Esophagus squamous epithelium (tissue), 4 donors: ENCODE results near the gene TPPP2.

Source experiments
- POLR2A ChIP-seq, 4 donors: fragments of 450-650 bp; IDR thresholded peaks; one replicate each; pipeline ENCODE4 v1.6.1; 2017; ENCODE audit warnings: antibody characterized with exemption in 4 of 4, mild to moderate bottlenecking in 4 of 4, moderate library complexity in 3 of 4
- TF ChIP-seq, protein P1 (sequence below), 6 experiments: fragments of 450-650 bp in 4 of 6; fragments of 200-600 bp in 2 of 6; sonication (generic) in 2 of 6; IDR thresholded peaks; one replicate each; pipeline ENCODE4 v1.5.1; 2016 to 2019; ENCODE audit warnings: antibody characterized with exemption in 6 of 6, mild to moderate bottlenecking in 4 of 6, moderate library complexity in 4 of 6

- no peak for TF ChIP-seq POLR2A (IDR thresholded peaks at IDR 0.05)
- TF ChIP-seq, protein P1, sequence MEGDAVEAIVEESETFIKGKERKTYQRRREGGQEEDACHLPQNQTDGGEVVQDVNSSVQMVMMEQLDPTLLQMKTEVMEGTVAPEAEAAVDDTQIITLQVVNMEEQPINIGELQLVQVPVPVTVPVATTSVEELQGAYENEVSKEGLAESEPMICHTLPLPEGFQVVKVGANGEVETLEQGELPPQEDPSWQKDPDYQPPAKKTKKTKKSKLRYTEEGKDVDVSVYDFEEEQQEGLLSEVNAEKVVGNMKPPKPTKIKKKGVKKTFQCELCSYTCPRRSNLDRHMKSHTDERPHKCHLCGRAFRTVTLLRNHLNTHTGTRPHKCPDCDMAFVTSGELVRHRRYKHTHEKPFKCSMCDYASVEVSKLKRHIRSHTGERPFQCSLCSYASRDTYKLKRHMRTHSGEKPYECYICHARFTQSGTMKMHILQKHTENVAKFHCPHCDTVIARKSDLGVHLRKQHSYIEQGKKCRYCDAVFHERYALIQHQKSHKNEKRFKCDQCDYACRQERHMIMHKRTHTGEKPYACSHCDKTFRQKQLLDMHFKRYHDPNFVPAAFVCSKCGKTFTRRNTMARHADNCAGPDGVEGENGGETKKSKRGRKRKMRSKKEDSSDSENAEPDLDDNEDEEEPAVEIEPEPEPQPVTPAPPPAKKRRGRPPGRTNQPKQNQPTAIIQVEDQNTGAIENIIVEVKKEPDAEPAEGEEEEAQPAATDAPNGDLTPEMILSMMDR (IDR thresholded peaks at IDR 0.05): no peak
Measured at GRCh38 chr14:21019366-21019765, 10.7 kb upstream of the TPPP2 start.
